ENCODE data around the gene S100A5.

Gene S100A5

GRCh38 chr1:153507926-153508583, 32.7 kb downstream of the S100A5 start:
- no peak for DNase-seq (ENCODE audit: low read depth, low spot score)

GRCh38 chr1:153506831-153507413, 33.8 kb downstream of the S100A5 start:
- DNase-seq (ENCODE audit: low read depth, low spot score), result no peak

GRCh38 chr1:153506386-153506785, 34.3 kb downstream of the S100A5 start:
- no peak for DNase-seq (ENCODE audit: low read depth, low spot score)

DNA sequence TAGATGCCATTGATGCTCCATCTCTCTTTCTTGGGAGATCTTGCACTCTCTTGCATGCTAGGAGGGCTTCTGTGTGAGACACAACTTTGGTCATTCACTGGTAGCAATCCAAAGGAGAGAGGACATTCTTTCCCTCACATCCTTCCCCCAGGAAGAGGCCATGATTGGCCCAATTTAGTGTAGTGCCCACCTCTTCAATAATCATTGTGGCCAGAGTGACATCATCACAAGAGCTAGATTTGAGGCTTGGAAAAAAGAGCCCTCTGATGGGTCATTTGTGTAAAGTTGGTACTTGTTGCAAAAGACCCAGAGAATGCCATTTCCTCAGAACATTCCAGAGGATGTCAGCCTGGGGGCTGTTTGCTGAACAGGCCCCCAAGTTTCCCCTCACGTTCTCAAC, 35.2 kb downstream of the S100A5 start:
- DNase-seq (ENCODE audit: low read depth, low spot score), result no peak

GRCh38 chr1:153503766-153504165, 37.0 kb downstream of the S100A5 start:
- no peak for DNase-seq (ENCODE audit: low read depth, low spot score)

DNA sequence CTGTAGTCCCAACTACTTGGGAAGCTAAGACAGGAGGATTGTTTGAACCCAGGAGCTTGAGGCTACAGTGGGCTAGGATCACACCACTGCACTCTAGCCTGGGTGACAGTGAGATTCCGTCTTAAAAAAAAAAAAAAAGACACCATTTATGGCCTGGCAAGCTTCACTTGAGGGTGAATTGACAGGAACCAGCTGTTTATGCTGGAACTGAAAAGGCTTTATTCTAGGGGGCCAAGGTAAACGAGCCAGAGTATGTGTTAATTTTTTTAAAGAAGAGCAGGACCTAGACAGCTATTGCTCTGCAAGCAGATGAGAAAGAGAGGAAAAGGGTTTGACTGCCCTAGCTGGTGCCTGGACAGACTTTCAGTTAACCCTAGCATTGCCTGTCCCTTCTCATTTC, 42.0 kb downstream of the S100A5 start:
- DNase-seq (ENCODE audit: low read depth, low spot score), result no peak

DNA sequence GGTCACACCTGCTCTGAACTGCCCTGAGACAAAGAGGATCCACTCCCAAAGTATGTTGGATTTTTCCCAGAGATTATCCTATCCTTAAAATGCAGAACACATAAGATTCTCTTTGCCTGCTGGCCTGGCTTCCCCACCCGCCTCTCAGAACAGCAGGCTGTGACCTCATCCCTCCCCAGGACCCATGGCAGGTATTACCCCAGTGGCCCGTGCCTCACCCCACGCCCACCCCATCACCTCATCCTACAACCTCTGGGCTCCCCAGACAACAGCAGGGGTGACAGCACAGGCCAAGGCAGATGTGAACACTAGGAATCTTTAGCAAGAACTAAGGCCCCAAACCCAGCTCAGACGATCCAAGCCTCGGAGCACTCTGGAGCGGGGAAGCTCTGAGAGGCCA, 45.2 kb downstream of the S100A5 start:
- DNase-seq (ENCODE audit: low read depth, low spot score), result no peak

GRCh38 chr1:153494976-153495535, 45.7 kb downstream of the S100A5 start:
- no peak for DNase-seq (ENCODE audit: low read depth, low spot score)

DNA sequence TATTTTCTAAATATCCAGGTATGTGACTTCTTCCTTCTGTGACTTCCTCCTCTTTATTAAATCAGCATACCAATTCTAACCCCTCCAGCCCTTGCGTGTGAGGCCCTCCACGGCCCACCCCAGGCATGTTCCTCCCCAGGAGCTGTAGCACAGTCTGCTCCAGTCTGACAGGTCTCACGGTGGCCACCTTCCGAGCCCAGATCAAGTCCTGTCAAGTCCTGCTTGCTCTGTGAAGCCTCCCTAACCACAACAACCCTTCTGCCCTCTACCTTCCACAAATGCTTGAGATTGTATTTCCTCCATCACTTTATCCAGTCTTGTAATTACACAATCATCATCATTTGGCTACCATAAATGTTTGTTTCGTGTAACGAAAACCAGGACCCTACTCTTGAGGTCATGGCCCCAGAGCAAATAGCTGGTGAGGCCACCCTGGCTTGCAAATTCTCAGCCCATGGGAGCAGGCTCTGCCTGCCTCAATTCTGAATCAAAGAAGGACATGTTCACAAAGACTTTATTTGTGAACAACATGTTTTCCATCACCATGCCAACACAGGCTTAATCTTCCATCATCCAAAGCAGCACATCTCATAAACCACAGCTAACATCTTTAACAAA, 47.3 kb downstream of the S100A5 start:
- DNase-seq (ENCODE audit: low read depth, low spot score), result no peak

- peak; percentile 21 for DNase-seq (ENCODE audit: low read depth, low spot score)
Observed at GRCh38 chr1:153490272-153491051, 50.3 kb downstream of the S100A5 start.

GRCh38 chr1:153488731-153489130, 52.0 kb downstream of the S100A5 start:
- DNase-seq (ENCODE audit: low read depth, low spot score), result no peak

GRCh38 chr1:153487707-153488106, 53.0 kb downstream of the S100A5 start:
- DNase-seq (ENCODE audit: low read depth, low spot score), result no peak

Measured in brain pericyte (primary cell).